HFF-Myc (cell line): ENCODE data around the gene SYCE3.
A peak's percentile ranks its signal among the peaks of the same experiment; 100 is the strongest.

ENCODE experiments used
- DNase-seq: peaks from one replicate; pipeline ENCODE4 v3.0.0-alpha.2; 2011; ENCODE audit warnings: low read depth; ENCODE audit errors: extremely low read depth
- H3K4me3 ChIP-seq: replicated peaks from 2 replicates; pipeline ENCODE4 v1.5.1; 2011; ENCODE audit warnings: low read depth, mild to moderate bottlenecking, control low read depth, low read length
- CTCF ChIP-seq: IDR thresholded peaks from 2 replicates; pipeline ENCODE4 v1.5.1; 2012; ENCODE audit warnings: mild to moderate bottlenecking, low read depth, low read length, control low read depth; ENCODE audit errors: missing control alignments

The SYCE3 gene

DNA sequence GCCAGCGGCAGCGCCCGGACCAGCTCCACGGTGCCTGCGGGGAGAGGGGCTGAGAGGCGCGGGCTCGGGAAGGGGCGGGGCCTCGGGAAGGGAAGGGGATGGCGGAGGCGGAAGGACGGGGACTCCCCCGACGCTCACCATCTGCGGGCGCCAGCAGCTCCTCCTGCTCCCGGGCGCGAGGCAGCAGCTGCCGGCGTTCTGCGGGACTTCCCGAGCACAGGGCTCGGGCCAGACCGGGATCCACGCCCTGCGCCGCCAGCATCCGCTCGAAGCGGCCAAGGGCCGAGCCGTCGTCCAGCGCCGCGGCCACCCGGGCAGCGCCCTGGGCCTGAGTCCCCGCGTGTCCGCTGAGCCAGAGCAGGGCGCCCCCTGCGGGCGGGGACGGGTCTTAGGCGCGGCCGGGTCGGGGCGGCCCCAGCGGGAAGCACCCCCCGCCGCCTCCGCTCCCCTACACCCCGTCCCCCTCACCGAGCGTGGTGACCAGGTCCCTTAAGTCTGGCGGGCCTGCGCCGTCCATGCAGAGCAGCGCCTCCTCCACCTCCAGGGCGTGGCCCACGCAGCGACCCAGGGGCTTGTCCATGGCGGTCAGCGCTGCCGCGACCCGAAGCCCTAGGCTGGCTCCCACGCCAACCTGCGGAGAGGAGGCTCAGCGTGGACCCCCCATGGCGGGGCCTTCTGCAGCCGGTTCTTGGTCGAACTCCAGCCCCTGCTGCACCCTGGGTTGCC lies 36.4 kb downstream of the SYCE3 start:
- peak; percentile 29 for TF ChIP-seq CTCF
- peak overlapping the region; percentile 78 for H3K4me3 ChIP-seq
- DNase-seq: no peak

DNA sequence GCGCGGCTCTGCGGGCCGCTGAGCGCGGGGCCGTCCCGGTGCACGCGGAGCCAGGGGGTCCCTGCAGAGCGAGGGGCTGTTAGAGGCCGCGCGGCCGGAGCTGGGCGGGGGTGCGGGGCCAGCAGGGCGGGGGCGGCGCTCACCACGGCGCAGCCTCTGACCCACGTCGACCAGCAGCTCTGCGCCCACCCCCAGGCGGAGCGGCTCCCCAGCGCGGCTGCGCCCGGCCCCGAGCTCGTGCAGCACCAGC lies 36.9 kb downstream of the SYCE3 start:
- DNase-seq: no peak
- TF ChIP-seq CTCF: no peak
- H3K4me3 ChIP-seq: peak overlapping the region; percentile 78

DNA sequence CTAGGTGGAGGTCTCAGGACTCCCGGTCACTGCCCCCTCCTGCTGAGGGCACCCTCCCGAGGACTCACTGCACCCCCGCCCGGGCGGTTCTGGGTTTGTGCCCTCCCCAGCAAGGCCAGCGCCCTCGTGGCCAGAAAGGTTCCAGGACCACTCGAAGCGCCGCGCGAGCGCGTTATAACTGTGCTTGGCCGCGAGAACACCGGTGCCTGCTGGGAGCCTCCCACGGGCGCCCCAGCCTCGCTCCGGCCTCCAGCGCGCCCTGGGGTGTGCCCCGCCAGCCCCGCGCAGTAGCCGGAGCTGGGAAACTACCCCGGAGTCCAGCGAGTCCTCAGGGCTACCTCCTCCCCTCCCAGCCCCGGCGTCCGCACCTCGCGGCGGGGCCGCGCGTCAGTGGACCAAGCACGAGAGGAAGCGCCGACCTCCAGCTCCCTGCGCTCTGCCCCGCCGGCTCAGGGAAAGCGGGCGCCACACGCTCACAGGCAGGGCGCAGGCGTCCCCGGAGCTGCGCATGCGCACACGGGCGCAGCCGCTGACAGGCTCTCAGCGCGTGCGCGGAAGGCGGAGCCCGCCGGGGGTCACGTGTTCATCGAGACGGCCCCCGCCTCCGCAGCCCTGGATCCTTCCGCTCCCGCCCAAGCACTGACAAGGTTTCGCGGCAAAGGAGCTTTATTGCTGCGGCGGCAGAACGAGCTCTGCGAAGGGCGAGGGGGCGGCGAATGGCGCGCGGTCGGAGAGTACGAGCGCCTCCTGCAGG lies 37.4 kb downstream of the SYCE3 start, which contains the start of gene SCO2:
SCO2 (minus strand) TSS at position 495 of the 754 bp plus-strand sequence. CDS start 1,187 bp downstream, outside the sequence.
- TF ChIP-seq CTCF: peak; percentile 53
- H3K4me3 ChIP-seq: peak within 1 kb of the TSS; percentile 78
- DNase-seq: peak; percentile 86

DNA sequence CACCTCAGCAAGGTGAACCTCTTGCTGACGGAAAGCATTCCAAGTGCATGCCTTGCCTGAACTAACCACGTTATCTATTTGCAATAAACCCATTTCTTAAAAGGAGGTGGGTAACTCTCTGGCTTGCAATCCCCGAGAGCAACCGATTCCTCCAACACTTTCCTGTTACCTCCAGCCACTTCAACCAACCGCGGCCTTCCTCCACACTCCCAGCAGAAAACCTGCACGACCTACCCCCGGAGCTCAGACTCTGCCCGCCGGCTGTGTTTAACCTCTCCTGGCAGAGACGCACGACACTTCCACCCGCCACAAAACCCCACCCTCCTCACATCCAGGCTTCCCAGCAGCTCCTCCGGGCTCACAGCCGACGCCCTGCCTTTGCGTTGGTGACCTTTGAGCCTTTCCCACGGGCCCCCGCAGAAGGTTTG lies 38.0 kb downstream of the SYCE3 start:
- DNase-seq: no peak
- no peak for TF ChIP-seq CTCF
- H3K4me3 ChIP-seq: peak overlapping the region; percentile 78

GRCh38 chr22:50523806-50524675 lies 38.7 kb downstream of the SYCE3 start:
- no peak for TF ChIP-seq CTCF
- no peak for DNase-seq
- peak overlapping the region; percentile 78 for H3K4me3 ChIP-seq

GRCh38 chr22:50523458-50523805 lies 39.3 kb downstream of the SYCE3 start:
- no peak for TF ChIP-seq CTCF
- DNase-seq: no peak
- H3K4me3 ChIP-seq: no peak overlapping the region
